HG03108 (cell line): ENCODE measurements around the gene HOXA4.
A peak's percentile ranks its signal among the peaks of the same experiment; 100 is the strongest.

ENCODE experiments used
- ATAC-seq: cut with Tn5 transposase; IDR thresholded peaks from one replicate; pipeline ENCODE4 v1.9.1; 2021; ENCODE audit warnings: moderate library complexity; ENCODE audit not compliant: unreplicated experiment

Gene HOXA4

DNA sequence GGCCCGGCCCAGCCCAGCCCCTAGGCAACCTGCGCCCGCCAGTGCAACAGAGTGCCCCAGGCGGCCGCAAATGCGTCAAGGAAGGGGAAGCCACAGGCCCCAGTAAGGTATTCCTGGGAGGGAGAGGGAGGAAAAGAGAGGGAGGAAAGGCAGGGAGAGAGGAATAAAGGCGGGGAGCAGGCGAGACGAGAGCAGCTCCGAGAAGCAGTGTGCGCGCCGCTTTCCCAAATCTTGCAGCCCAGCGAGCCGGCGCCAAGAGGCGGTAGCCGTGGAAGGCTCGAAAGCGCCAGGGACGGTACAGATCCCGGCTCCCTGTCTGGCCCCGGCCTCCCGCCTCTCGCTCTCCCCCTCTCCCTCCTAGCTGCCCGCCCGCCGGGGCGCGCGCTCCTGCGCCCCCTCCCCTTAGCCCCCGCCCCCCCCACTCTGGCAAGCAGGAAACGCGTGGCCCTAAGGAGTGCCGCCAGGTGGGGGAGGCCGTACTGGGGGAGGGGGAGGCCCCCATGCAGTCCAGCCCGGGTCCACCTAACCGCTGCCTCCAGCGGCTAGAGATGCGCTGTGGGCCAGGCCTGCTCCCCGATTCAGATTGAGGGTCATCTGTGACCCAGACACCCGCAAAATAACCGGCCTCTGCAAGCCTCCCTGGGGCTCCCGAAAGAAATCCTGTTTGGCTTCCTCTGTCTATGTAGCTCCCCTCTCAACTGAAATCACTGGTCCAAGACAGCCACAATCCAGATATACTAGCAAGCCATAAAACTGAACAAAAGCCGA lies 39.3 kb upstream of the HOXA4 start:
- no peak for ATAC-seq

DNA sequence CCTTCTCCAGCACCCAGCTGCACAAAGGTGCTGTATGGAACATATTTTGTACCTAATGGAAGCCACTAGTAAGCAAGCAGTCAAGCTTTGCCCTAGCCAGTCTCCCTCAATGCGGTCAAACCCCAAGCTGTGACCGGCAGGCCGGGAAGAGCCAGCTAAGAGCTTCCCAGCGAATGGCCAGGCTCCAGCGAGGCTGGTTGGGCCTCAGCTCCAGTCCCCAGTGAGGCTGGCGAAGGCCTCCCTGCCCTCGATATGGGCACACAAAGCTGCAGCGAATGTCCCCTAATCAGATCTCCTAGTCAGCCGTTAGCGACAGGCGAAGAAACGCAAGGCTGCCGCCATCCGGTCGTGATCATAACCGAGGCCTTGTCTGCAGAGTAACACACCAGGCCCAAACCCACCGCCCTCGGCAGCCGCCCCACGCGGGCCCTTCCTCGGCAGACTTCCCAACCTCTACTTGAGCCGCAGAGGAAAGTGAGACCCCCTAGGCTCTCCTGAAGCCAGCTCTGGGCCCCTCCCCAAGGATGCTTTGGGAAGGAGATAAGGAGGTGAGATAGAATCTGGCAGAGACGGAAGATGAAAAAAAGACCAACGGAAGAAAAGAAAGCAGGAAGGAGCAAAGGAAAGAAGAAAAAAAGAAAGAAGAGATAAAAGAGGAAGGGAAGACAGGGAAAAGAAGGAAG lies 37.8 kb upstream of the HOXA4 start:
- ATAC-seq: no peak

DNA sequence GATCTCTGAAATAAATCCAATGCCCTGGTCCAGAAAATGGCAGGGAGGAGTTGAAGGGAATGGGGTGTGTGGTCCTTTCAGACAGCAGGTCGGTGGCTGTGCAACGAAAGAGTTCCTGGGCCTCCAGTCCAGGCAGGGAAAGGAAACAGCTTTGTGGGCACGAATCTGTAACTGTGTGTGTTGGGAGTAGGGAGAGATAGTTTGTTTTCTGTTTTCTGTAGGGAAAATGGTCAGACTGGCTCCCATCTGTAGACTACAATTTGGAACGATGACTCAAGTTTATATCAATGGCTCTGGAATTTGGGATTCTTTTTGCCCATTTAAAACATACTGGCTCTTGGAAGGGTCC lies 37.3 kb upstream of the HOXA4 start:
- ATAC-seq: no peak

DNA sequence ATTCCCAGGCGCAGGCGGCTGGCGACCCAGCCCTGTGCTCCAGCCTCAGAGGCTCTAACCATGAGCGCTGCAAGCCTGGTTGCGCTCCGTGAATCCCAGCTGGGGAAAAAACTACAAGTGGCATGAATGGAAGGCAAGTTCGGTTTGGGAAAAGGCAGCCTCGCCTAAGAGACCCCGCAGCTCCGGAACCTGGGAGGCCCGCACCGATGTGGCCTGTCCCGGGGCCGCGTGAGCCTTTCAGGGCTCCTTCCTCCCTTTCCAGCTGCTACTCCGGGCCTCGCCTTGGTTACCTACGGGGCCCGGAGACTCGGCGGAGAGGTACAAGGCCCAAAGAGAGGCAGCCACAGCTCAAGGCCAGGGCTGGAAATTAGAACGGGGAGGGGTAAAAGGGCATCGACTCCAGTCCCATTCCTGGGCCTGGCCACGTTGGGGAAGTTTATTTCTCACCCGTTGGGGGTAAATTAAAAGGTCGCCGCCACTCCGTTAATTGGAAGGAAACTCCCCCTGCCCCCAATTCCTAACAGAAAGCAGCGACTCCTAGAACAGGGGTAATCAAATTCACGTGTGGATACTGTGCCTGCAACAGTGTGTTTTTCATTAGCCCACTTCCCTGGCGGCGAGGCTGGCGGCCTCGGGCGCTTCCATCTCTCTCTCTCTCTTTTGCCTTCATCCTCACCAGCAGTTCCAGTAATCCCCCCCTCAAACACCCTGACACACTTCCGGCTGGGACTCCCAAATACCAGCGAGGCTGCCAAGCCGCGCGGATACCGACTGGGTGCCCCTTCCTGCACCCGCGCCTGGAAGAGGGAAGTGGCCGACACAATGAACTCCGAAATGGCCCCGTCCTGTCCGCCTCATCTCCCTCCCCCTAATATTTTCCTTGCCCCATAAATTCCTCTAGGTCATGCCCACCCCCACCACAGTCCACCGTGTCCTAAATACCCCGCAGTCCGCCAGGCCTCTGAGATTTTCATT lies 36.3 kb upstream of the HOXA4 start:
- no peak for ATAC-seq

- ATAC-seq: no peak
Measured at GRCh38 chr7:27165996-27166530, 35.5 kb upstream of the HOXA4 start.

DNA sequence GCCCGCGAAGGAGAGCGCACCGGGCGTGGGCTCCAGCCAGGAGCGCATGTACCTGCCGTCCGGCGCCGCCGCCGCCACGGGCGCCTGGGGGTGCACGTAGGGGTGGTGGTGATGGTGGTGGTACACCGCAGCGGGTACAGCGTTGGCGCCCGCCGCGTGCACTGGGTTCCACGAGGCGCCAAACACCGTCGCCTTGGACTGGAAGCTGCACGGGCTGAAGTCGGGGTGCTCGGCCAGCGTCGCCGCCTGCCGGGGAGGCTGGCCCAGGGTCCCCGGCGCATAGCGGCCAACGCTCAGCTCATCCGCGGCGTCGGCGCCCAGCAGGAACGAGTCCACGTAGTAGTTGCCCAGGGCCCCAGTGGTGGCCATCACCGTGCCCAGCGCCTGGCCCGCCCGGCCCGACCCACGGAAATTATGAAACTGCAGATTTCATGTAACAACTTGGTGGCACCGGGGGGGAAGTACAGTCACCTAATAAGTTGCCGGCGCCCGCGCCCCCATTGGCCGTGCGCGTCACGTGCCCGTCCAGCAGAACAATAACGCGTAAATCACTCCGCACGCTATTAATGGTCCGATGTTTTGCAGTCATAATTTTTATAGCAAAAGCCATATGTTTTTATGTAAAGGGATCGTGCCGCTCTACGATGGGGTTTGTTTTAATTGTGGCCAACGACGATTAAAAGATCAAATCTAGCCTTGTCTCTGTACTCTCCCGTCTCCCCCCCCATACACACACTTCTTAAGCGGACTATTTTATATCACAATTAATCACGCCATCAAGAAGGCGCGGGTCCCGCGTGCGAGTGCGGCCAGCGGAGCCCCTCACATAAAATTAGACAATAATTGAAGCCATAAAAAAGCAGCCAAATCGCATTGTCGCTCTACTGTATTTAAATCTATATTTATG lies 34.8 kb upstream of the HOXA4 start, which contains the start of gene HOXA9:
TSS of gene HOXA9 (minus strand) at position 449 of the 907 bp plus-strand sequence. CDS start at position 369, 80 bp downstream.
- ATAC-seq: no peak

- no peak for ATAC-seq
Measured at GRCh38 chr7:27164367-27165088, 34.0 kb upstream of the HOXA4 start.

DNA sequence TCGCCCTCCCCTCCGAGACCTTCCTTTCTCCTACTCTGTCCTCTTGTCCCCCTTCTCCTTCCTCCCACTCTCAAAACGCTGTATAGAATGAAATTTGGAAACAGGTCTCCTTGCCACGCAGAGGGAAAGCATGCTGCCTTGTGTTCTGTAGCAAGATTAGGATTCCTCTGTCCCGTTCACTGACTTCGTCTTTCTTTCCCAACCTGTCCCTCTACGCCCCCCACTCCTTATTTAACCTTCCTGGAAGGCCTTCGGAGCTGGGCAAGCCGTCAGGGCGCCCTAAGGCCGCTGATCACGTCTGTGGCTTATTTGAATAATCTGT lies 33.4 kb upstream of the HOXA4 start:
- no peak for ATAC-seq

- no peak for ATAC-seq
Measured at GRCh38 chr7:27163288-27164044, 32.9 kb upstream of the HOXA4 start.

- no peak for ATAC-seq
Measured at GRCh38 chr7:27162561-27163287, 32.2 kb upstream of the HOXA4 start.

DNA sequence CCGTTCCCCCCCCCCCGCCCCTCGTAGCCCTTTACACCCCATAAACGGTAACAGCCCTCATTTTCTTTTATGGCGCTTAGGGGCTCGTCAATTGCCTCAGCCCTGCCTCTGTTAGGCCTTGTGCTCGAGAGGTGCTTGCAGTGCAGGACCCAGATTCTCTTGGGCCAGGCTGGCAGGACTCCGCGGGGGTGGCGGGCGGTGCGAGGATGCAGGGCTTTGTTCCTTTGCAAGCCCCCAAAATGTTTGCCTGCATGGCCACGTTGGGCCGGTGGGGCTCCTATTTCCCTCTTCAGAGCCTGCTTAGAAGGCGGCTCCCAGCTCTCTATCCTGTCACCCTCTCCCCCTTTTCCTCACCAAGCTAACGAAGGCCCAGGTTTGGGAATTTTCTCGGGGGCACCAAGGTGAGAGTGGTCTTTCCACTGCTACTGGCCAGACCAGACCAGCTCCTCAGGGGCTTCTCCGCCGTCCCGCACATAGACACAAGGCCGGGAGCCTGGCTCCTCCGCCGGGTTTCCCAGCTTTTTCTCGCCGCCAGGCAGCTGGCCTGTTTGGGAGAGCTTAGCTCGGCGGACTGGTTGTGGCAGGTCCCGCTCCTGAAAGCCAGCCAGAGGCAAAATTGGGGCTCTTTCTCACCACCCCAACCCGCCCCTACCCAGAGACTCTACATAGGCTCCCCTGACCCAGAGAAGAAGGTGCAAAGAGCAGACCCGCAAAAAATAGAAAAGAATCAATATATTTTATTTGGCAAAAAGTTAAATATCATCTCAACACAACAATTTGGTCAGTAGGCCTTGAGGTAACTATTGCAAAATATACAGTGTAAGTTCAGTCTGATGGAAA lies 31.4 kb upstream of the HOXA4 start:
- ATAC-seq: no peak

DNA sequence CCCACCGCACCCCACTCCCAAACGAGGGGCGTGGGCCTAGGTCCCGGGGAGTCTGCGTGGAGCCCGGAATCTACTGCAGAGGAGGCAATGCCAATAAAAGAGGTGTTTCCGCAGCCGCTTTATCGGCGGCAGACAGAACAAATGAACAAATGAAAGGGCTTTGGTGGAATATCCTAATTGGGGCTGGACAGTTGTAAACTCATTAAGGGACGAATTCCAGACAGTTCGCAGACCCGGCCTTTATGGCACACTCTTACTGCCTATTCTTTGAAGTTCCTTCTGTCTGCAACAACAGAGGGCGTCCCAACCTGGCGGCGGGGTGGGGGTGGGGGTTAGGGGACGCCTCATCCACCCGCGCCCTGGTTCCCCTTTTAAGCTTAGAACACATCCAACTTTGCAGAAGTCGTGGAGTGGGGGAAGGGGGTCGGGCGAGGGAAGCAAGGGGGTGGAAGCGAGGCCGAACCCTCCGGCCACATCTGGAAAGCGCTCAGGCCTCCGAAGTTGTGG lies 30.7 kb upstream of the HOXA4 start:
- no peak for ATAC-seq

DNA sequence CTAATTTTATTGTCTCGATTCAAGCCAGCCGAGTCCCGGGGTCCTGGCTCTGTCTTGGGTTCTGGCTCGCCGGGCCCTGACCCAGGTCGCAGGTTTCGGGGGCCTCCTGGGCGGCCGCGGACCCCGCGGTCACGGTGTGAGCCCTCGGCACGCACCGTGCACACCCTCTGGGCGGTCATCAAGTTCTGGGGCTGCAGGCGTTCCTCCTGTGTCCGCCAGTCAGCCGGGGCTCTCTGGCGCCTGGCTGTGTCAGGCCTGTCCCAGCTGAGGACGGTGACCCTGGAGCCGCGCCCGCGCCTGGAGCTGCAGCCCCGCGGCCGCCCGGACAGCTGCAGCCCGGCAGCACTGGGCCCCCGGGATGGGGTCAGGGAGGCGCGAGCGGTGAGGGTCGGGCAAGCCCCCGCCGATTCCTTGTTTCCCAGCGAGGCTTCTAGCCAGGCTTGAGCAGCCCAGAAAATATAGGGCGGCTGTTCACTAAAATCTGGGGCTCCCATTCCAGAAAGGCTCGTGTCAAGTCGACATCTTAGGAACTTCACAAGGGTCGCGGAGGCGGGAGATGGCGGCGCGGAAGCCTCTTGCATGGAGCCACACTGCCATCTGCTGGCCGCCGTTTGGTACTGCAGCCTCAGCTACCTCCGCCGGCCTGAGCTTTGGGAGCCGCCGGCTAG lies 30.1 kb upstream of the HOXA4 start:
- peak; percentile 47 for ATAC-seq

GRCh38 chr7:27160145-27160545 lies 29.6 kb upstream of the HOXA4 start:
- no peak for ATAC-seq

- no peak for ATAC-seq
Measured at GRCh38 chr7:27159266-27160144, 28.9 kb upstream of the HOXA4 start.
